Measurements from ENCODE around the gene CCDC87.
"Not testable (repeated sequence)": the region's sequence is repeated elsewhere in the genome, so short reads cannot be mapped to it uniquely, and the experiment has no call there.

Gene CCDC87

GRCh38 chr11:66550887-66551286, 42.0 kb downstream of the CCDC87 start:
- DNase-seq = no peak

GRCh38 chr11:66549696-66550095, 43.2 kb downstream of the CCDC87 start:
- DNase-seq = no peak

- no peak for DNase-seq
Observed at GRCh38 chr11:66548774-66549630, 43.9 kb downstream of the CCDC87 start.

- DNase-seq = no peak
Observed at GRCh38 chr11:66548041-66548440, 44.8 kb downstream of the CCDC87 start.

GRCh38 chr11:66547662-66548009, 45.2 kb downstream of the CCDC87 start:
- no peak for DNase-seq

GRCh38 chr11:66546966-66547661, 45.7 kb downstream of the CCDC87 start:
- no peak for DNase-seq

- DNase-seq = no peak
Observed at GRCh38 chr11:66546368-66546965, 46.4 kb downstream of the CCDC87 start, which contains the start of gene ACTN3. TSS of gene ACTN3 (plus strand) at chr11:66546903. CDS start at chr11:66546938, 35 bp downstream.

GRCh38 chr11:66545701-66546367, 47.0 kb downstream of the CCDC87 start, which contains the start of gene ZDHHC24:
TSS of gene ZDHHC24 (minus strand) at chr11:66546048. CDS start at chr11:66546003, 45 bp downstream.
- DNase-seq = peak; percentile 97

GRCh38 chr11:66544952-66545351, 47.9 kb downstream of the CCDC87 start:
- not testable (repeated sequence) for DNase-seq

- no peak for DNase-seq
Observed at GRCh38 chr11:66543263-66544107, 49.4 kb downstream of the CCDC87 start.

GRCh38 chr11:66542362-66542761, 50.5 kb downstream of the CCDC87 start:
- DNase-seq = no peak

GRCh38 chr11:66541892-66542291, 51.0 kb downstream of the CCDC87 start:
- no peak for DNase-seq

GRCh38 chr11:66540598-66540997, 52.3 kb downstream of the CCDC87 start:
- DNase-seq = not testable (repeated sequence)
